PC-9 (cell line): Measurements from ENCODE around the gene TACR2. TPM values are rescaled to one million over a fixed set of nuclear protein-coding genes. Genes with fewer than 3 reads are reported as not detected.

Experiments
- BruUV-seq: library from RNA; stranded (reverse); fragments of 400-500 nt; replicated peaks from 2 replicates; lab custom pipeline; 2021; lab: Mats Ljungman, UMichigan
- CTCF ChIA-PET: fragments of 300-600 bp; sonication (Branson Sonifier 250); formaldehyde crosslinking; loops from one replicate; lab custom pipeline; 2022; ENCODE audit warnings: antibody characterized with exemption; lab: Charles Lee
- POLR2A ChIA-PET: fragments of 300-600 bp; sonication (Branson Sonifier 250); formaldehyde crosslinking; loops from one replicate; lab custom pipeline; 2022; ENCODE audit warnings: antibody characterized with exemption; ENCODE audit not compliant: unreplicated experiment; lab: Charles Lee
- DNase-seq, 2 experiments: peaks; one replicate each; pipeline versions ENCODE4 v3.0.0 to v3.0.0-alpha.2; 2015 to 2022; ENCODE audit warnings: mixed read lengths in 1 of 2
- H2AFZ ChIP-seq: fragments of 200-600 bp; sonication (generic); 2 replicates; pipeline ENCODE4 v1.8.1; 2017; ENCODE audit warnings: antibody characterized with exemption
- H3F3A ChIP-seq: fragments of 200-600 bp; sonication (generic); 2 replicates; pipeline ENCODE4 v1.8.1; 2017; ENCODE audit warnings: antibody characterized with exemption, mild to moderate bottlenecking, low read depth; ENCODE audit not compliant: insufficient read depth
- H3K27ac ChIP-seq: fragments of 200-600 bp; sonication (generic); 2 replicates; pipeline ENCODE4 v1.6.1; 2016; ENCODE audit warnings: mixed run types
- H3K27me3 ChIP-seq: fragments of 200-600 bp; sonication (generic); 2 replicates; pipeline ENCODE4 v1.6.1; 2016; ENCODE audit warnings: low read depth, mixed run types; ENCODE audit not compliant: insufficient read depth
- H3K36me3 ChIP-seq: fragments of 200-600 bp; sonication (generic); 2 replicates; pipeline ENCODE4 v1.6.1; 2016; ENCODE audit warnings: low read depth, mixed run types
- H3K4me1 ChIP-seq: fragments of 200-600 bp; sonication (generic); replicated peaks from 2 replicates; pipeline ENCODE4 v1.6.1; 2016; ENCODE audit warnings: mixed run types; ENCODE audit not compliant: insufficient read depth
- H3K4me2 ChIP-seq: fragments of 200-600 bp; sonication (generic); 2 replicates; pipeline ENCODE4 v1.6.1; 2017; ENCODE audit warnings: mixed run types
- H3K4me3 ChIP-seq: fragments of 200-600 bp; sonication (generic); 2 replicates; pipeline ENCODE4 v1.6.1; 2016; ENCODE audit warnings: mixed run types
- H3K79me2 ChIP-seq: fragments of 200-600 bp; sonication (generic); 2 replicates; pipeline ENCODE4 v1.6.1; 2017; ENCODE audit warnings: low read depth, mixed run types
- H3K9me2 ChIP-seq: fragments of 200-600 bp; sonication (generic); 2 replicates; pipeline ENCODE4 v1.8.1; 2017; ENCODE audit warnings: mild to moderate bottlenecking; ENCODE audit not compliant: insufficient read depth
- H3K9me3 ChIP-seq: fragments of 200-600 bp; sonication (generic); 2 replicates; pipeline ENCODE4 v1.8.1; 2016; ENCODE audit warnings: low read depth; ENCODE audit not compliant: insufficient read depth
- H4K20me1 ChIP-seq: fragments of 200-600 bp; sonication (generic); 2 replicates; pipeline ENCODE4 v1.8.1; 2017; ENCODE audit not compliant: insufficient read depth
- EZH2 ChIP-seq: fragments of 200-600 bp; sonication (generic); IDR thresholded peaks from 2 replicates; pipeline ENCODE4 v1.8.0; 2017; ENCODE audit warnings: antibody characterized with exemption, low read depth
- intact Hi-C: fragments of 100-400 bp; cut with micrococcal nuclease; formaldehyde crosslinking; loops from one replicate; pipeline ENCODE4 v1.10.0; 2022; ENCODE audit not compliant: unreplicated experiment
- total RNA-seq: library from RNA; stranded (reverse); gene quantifications from 2 replicates; pipeline ENCODE4 v1.2.3, GENCODE V29; 2021
- TF ChIP-seq, protein P1 (sequence below): fragments of 200-600 bp; sonication (generic); conservative IDR thresholded peaks from 2 replicates; pipeline ENCODE4 v1.6.1; 2017; ENCODE audit warnings: mixed run types, antibody characterized with exemption, mild to moderate bottlenecking, moderate library complexity

The TACR2 gene
- total RNA-seq, 1 experiment from 2014 or later = not detected

DNA sequence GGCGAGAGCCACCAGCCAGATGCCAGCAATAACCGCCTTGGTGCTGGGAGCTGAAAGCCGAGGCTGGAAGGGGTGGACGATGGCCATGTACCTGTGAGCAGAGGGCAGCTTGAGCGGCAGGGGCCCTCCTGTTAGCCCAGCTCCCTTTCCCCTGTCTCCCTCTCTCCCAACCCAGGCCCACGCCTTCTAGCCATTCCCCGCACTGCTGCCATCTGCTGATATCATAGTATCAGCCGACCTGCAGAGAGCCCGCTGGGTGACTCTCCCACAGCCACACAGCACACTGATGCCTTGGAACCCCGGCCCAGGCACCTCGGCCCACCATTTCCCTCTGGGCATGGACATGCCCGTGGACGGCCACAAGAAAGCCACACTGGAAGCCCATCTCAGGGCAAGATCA lies 1.7 kb downstream of the TACR2 start:
- no peak overlapping the region for H3K4me3 ChIP-seq
- TF ChIP-seq, protein P1, sequence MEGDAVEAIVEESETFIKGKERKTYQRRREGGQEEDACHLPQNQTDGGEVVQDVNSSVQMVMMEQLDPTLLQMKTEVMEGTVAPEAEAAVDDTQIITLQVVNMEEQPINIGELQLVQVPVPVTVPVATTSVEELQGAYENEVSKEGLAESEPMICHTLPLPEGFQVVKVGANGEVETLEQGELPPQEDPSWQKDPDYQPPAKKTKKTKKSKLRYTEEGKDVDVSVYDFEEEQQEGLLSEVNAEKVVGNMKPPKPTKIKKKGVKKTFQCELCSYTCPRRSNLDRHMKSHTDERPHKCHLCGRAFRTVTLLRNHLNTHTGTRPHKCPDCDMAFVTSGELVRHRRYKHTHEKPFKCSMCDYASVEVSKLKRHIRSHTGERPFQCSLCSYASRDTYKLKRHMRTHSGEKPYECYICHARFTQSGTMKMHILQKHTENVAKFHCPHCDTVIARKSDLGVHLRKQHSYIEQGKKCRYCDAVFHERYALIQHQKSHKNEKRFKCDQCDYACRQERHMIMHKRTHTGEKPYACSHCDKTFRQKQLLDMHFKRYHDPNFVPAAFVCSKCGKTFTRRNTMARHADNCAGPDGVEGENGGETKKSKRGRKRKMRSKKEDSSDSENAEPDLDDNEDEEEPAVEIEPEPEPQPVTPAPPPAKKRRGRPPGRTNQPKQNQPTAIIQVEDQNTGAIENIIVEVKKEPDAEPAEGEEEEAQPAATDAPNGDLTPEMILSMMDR = no peak
- TF ChIP-seq EZH2 = no peak
- ChIA-PET CTCF (interaction anchor here (0.9 kb wide), 1 partner anchor 9 kb away, joined by 4 read pairs; no protein-coding TSS in a partner anchor), POLR2A (no interaction called here)
- H2AFZ ChIP-seq = no peak overlapping the region
- H3K9me3 ChIP-seq = no peaks in the 10 kb centered on the region
- intact Hi-C loops = no loop called here
- no TSS peak for BruUV-seq
- H3K4me2 ChIP-seq = no peak overlapping the region
- H3K79me2 ChIP-seq = no peaks in the 10 kb centered on the region
- H3K27ac ChIP-seq = no peak overlapping the region
- no peaks in the 10 kb centered on the region for H3F3A ChIP-seq
- H3K4me1 ChIP-seq = peaks cover 12% of the 10 kb centered on the region
- DNase-seq = no peak
- H3K36me3 ChIP-seq = no peaks in the 10 kb centered on the region
- no peaks in the 10 kb centered on the region for H4K20me1 ChIP-seq
- 0 out of 2 replicates have a peak, but pooled peaks cover 8% of the 10 kb centered on the region for H3K27me3 ChIP-seq
- no peaks in the 10 kb centered on the region for H3K9me2 ChIP-seq

DNA sequence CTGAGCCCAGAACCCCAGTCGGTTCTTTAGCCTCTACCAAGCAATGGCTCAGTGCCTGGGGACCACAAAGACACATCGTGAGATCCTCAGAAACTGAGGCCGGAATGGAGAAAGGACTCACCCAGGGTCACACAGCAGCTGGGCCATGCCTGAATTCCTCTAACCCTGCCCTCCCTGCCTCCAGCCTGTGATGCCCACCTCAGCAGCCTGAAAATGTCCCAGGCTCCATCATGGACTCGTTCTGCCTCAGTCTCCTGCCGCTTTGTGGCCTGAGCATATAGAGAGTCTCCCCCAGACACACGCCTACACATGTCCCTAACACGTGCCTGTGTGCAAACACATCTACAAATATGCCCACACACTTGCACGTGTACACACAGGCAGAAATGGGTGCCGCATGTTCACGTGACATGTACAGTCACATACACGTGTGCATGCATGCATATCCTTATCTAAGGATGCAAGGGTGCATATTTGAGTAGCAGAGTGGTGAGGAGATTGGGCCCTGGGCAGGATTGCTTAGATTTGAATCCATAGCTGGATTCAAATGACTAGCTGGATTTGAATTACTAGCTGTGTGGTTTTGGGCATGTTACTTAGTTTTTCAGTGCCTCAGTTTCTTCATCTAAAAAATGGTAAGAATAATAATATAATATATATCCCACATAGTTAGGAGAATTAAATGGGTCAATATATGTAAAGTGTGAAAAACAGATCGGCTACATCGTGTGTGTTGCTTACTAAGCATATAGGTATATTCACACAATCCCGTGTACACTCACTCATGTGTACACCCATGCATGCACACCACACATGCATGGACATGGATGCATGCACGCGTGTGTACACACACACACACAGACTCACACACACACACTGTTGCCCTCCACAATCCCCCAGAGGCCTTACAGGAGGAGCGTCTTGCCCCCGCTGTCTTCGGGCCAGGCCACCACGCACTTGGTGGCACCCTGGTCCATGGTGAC lies 2.4 kb downstream of the TACR2 start:
- intact Hi-C loops = loop anchor here (5.0 kb wide), 1 partner anchor 322 kb away; no protein-coding TSS in a partner anchor
- H3K4me2 ChIP-seq = no peak overlapping the region
- no peaks in the 10 kb centered on the region for H3K9me2 ChIP-seq
- no peak for TF ChIP-seq EZH2
- TF ChIP-seq, protein P1 = no peak
- no peaks in the 10 kb centered on the region for H3K79me2 ChIP-seq
- no peak for DNase-seq
- H2AFZ ChIP-seq = no peak overlapping the region
- H3K9me3 ChIP-seq = no peaks in the 10 kb centered on the region
- 0 out of 2 replicates have a peak, but pooled peaks cover 8% of the 10 kb centered on the region for H3K27me3 ChIP-seq
- ChIA-PET CTCF (no interaction called here), POLR2A (no interaction called here)
- no peak overlapping the region for H3K27ac ChIP-seq
- no TSS peak for BruUV-seq
- no peaks in the 10 kb centered on the region for H3K36me3 ChIP-seq
- peaks cover 14% of the 10 kb centered on the region for H3K4me1 ChIP-seq
- H4K20me1 ChIP-seq = no peaks in the 10 kb centered on the region
- H3K4me3 ChIP-seq = no peak overlapping the region
- no peaks in the 10 kb centered on the region for H3F3A ChIP-seq

DNA sequence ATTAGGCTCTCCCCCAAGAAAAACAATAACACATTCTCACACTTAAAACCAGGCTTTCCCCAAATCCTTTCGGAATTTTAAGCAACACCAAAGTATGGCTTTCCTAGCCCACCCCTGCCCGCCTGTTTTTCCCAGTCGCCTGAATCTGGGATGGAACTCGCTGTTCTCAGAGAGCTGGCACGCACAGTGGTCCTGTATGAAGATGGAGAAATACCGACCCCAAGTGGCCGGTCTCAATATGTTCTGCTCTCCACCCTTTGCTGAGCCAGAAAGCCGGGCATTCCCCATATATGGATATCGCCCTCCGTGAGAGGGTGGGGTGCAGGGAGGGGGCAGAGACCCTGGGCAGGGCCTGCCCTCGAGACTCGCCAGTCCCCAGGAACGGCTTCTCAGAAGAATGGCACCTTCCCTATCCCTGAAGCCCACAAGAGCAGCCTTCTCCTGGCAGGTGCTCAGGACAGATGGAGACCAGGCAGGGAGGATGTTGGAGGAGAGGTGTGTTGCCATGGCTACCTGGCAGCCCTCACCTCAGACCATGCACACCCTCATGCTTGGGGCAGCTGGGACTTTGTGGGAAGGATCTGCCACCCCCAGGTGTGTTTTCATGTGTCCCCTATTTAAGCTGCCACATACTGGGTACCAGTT lies 3.4 kb downstream of the TACR2 start:
- ChIA-PET POLR2A (no interaction called here), CTCF (interaction anchor here (0.6 kb wide), 1 partner anchor 277 kb away, joined by 10 read pairs; no protein-coding TSS in a partner anchor)
- Histone ChIP-seq H3K36me3 (no peaks in the 10 kb centered on the region), H3K9me2 (no peaks in the 10 kb centered on the region), H3K4me3 (no peak overlapping the region), H4K20me1 (no peaks in the 10 kb centered on the region), H3K4me2 (peak overlapping the region; percentile 1; the same call in 1 of the 2 replicates), H3K27me3 (0 out of 2 replicates have a peak, but pooled peaks cover 8% of the 10 kb centered on the region), H3K4me1 (peaks cover 20% of the 10 kb centered on the region), H3K27ac (no peak overlapping the region), H3F3A (peaks cover under 1% of the 10 kb centered on the region; the same call in 1 of the 2 replicates), H2AFZ (no peak overlapping the region), H3K9me3 (no peaks in the 10 kb centered on the region), H3K79me2 (no peaks in the 10 kb centered on the region)
- DNase-seq = peak in 1 of 2 experiments; percentile 49
- TF ChIP-seq, protein P1 = peak; percentile 69
- no peak for TF ChIP-seq EZH2
- intact Hi-C loops = loop anchor here (5.0 kb wide), 1 partner anchor 321 kb away; no protein-coding TSS in a partner anchor
- BruUV-seq = no TSS peak
